HEK293 (cell line): ENCODE data around the gene FNDC11.

ENCODE experiments used
- CTCF ChIA-PET: fragments of 350-600 bp; formaldehyde crosslinking; extraction: SDS; loops from one replicate; lab custom pipeline; 2021; ENCODE audit warnings: antibody characterized with exemption; lab: Yijun Ruan, JAX
- POLR2A ChIA-PET: fragments of 300-600 bp; formaldehyde crosslinking; extraction: SDS; loops from one replicate; lab custom pipeline; 2020; ENCODE audit warnings: antibody characterized with exemption, inconsistent platforms; lab: Yijun Ruan, JAX
- H3K27ac ChIP-seq: fragments of 200-500 bp; sonication (Bioruptor generic); 2 replicates; pipeline ENCODE4 v1.5.1; 2014; ENCODE audit warnings: low read depth, low read length, control low read depth, inconsistent platforms; ENCODE audit errors: extremely low read depth
- H3K36me3 ChIP-seq, 2 experiments: fragments of 200-500 bp in 1 of 2; sonication (Bioruptor generic) in 1 of 2; 1 replicate in 1 of 2; 2 replicates in 1 of 2; pipeline ENCODE4 v1.5.1; 2014 to 2017; ENCODE audit warnings: inconsistent platforms in 2 of 2, low read length in 2 of 2; ENCODE audit not compliant: control insufficient read depth in 2 of 2, insufficient read depth in 1 of 2
- H3K4me1 ChIP-seq: fragments of 200-500 bp; sonication (Bioruptor generic); 2 replicates; pipeline ENCODE4 v1.5.1; 2014; ENCODE audit warnings: mild to moderate bottlenecking, low read length, inconsistent platforms; ENCODE audit not compliant: control insufficient read depth, insufficient read depth
- H3K4me3 ChIP-seq: 2 replicates; pipeline ENCODE4 v1.5.1; 2011; ENCODE audit warnings: low read depth, mild to moderate bottlenecking, control low read depth, low read length, moderate library complexity
- H3K9me3 ChIP-seq: fragments of 200-500 bp; sonication (Bioruptor generic); 2 replicates; pipeline ENCODE4 v1.5.1; 2014; ENCODE audit warnings: low read depth, low read length, inconsistent platforms; ENCODE audit not compliant: control insufficient read depth, insufficient read depth
- ELK4 ChIP-seq: IDR thresholded peaks from 2 replicates; pipeline ENCODE4 v1.6.1; 2011; ENCODE audit warnings: mild to moderate bottlenecking, low read depth, low read length, borderline replicate concordance
- RBAK ChIP-seq: fragments of 450-650 bp; formaldehyde crosslinking; IDR thresholded peaks from 2 replicates; pipeline ENCODE4 v1.5.1; 2016; ENCODE audit warnings: missing biosample characterization, missing genetic modification characterization
- TCF7L2 ChIP-seq: IDR thresholded peaks from 2 replicates; pipeline ENCODE4 v1.6.1; 2011; ENCODE audit warnings: low read depth, mild to moderate bottlenecking, inconsistent platforms, low read length, moderate library complexity, borderline replicate concordance
- ZBTB20 ChIP-seq: fragments of 450-650 bp; formaldehyde crosslinking; IDR thresholded peaks from 2 replicates; pipeline ENCODE4 v1.5.1; 2016; ENCODE audit warnings: missing biosample characterization, missing genetic modification characterization
- ZFP69B ChIP-seq: fragments of 450-650 bp; formaldehyde crosslinking; IDR thresholded peaks from 2 replicates; pipeline ENCODE4 v1.5.1; 2016; ENCODE audit warnings: missing biosample characterization, missing genetic modification characterization
- ZIC2 ChIP-seq: fragments of 450-650 bp; formaldehyde crosslinking; IDR thresholded peaks from 2 replicates; pipeline ENCODE4 v1.5.1; 2016; ENCODE audit warnings: missing biosample characterization, missing genetic modification characterization
- ZNF114 ChIP-seq: fragments of 450-650 bp; formaldehyde crosslinking; IDR thresholded peaks from 2 replicates; pipeline ENCODE4 v1.5.0; 2017; ENCODE audit warnings: missing biosample characterization, missing genetic modification characterization
- ZNF133 ChIP-seq: fragments of 450-650 bp; formaldehyde crosslinking; IDR thresholded peaks from 2 replicates; pipeline ENCODE4 v1.5.1; 2016; ENCODE audit warnings: missing biosample characterization, missing genetic modification characterization
- ZNF23 ChIP-seq: fragments of 450-650 bp; formaldehyde crosslinking; IDR thresholded peaks from 2 replicates; pipeline ENCODE4 v1.5.1; 2016; ENCODE audit warnings: missing biosample characterization, missing genetic modification characterization, borderline replicate concordance
- ZNF26 ChIP-seq: fragments of 450-650 bp; formaldehyde crosslinking; IDR thresholded peaks from 2 replicates; pipeline ENCODE4 v1.5.1; 2016; ENCODE audit warnings: missing biosample characterization, missing genetic modification characterization
- ZNF292 ChIP-seq: fragments of 450-650 bp; formaldehyde crosslinking; IDR thresholded peaks from 2 replicates; pipeline ENCODE4 v1.5.1; 2016; ENCODE audit warnings: low read depth, missing biosample characterization, missing genetic modification characterization, borderline replicate concordance
- ZNF600 ChIP-seq: fragments of 450-650 bp; formaldehyde crosslinking; IDR thresholded peaks from 2 replicates; pipeline ENCODE4 v1.5.1; 2016; ENCODE audit warnings: missing biosample characterization, missing genetic modification characterization
- ZNF621 ChIP-seq: fragments of 450-650 bp; formaldehyde crosslinking; IDR thresholded peaks from 2 replicates; pipeline ENCODE4 v1.5.1; 2017; ENCODE audit warnings: missing biosample characterization, missing genetic modification characterization
- ZNF639 ChIP-seq: fragments of 450-650 bp; formaldehyde crosslinking; IDR thresholded peaks from 2 replicates; pipeline ENCODE4 v1.5.1; 2016; ENCODE audit warnings: missing biosample characterization, missing genetic modification characterization
- ZNF658 ChIP-seq: fragments of 450-650 bp; formaldehyde crosslinking; IDR thresholded peaks from 2 replicates; pipeline ENCODE4; 2016; ENCODE audit warnings: missing biosample characterization, missing genetic modification characterization
- ZNF768 ChIP-seq: fragments of 450-650 bp; formaldehyde crosslinking; IDR thresholded peaks from 2 replicates; pipeline ENCODE4 v1.5.1; 2018; ENCODE audit warnings: missing biosample characterization, mild to moderate bottlenecking, missing genetic modification characterization
- ZNF843 ChIP-seq: fragments of 450-650 bp; formaldehyde crosslinking; IDR thresholded peaks from 2 replicates; pipeline ENCODE4 v1.5.1; 2016; ENCODE audit warnings: missing biosample characterization, missing genetic modification characterization
- ZXDB ChIP-seq: fragments of 450-650 bp; formaldehyde crosslinking; IDR thresholded peaks from 2 replicates; pipeline ENCODE4 v1.5.1; 2016; ENCODE audit warnings: missing biosample characterization, missing genetic modification characterization
- TF ChIP-seq, protein P1 (sequence below): fragments of 450-650 bp; formaldehyde crosslinking; IDR thresholded peaks from 2 replicates; pipeline ENCODE4 v1.5.1; 2016; ENCODE audit warnings: missing biosample characterization, missing genetic modification characterization
- TF ChIP-seq, protein P2 (sequence below): fragments of 450-650 bp; formaldehyde crosslinking; conservative IDR thresholded peaks from 2 replicates; pipeline ENCODE4 v1.5.1; 2016; ENCODE audit warnings: low read depth, missing biosample characterization, missing genetic modification characterization
- TF ChIP-seq, protein P3 (sequence below): fragments of 450-650 bp; formaldehyde crosslinking; IDR thresholded peaks from 2 replicates; pipeline ENCODE4 v1.5.1; 2016; ENCODE audit warnings: missing biosample characterization, missing genetic modification characterization

The FNDC11 gene

GRCh38 chr20:63508072-63508768 lies 45.7 kb upstream of the FNDC11 start (continued):
- TF ChIP-seq ZNF26 (tag by site-specific recombination), result no peak

DNA sequence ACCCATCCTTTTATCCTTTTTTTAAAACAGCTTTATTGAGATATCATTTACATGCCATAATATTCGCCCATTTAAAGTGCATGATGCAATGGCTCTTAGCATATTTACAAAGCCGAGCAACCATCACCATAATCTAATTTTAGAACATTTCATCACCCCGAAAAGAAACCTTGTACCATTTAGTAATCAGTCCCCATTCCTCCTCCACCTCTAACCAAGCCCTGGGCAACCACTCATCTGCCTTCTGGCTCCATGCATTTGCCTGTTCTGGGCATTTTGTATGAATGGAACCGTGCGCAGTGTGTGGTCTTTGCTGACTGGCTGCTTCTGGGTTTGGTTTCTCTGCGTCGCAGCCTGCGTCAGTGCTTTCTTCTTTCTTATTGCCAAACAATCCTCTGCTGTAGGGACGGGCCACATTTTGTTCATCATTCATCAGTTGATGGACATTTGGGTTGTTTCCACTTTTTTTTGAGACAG lies 44.8 kb upstream of the FNDC11 start:
- ChIA-PET CTCF (interaction anchor here (0.8 kb wide), 1 partner anchor 326 kb away, joined by 6 read pairs; no protein-coding TSS in a partner anchor), POLR2A (no interaction called here)
- H3K27ac ChIP-seq, result no peak overlapping the region
- no peaks in the 10 kb centered on the region for H3K4me1 ChIP-seq
- H3K4me3 ChIP-seq, result no peak overlapping the region
- H3K9me3 ChIP-seq, result no peaks in the 10 kb centered on the region
- no peaks in the 10 kb centered on the region for H3K36me3 ChIP-seq
- no peak for TF ChIP-seq ZNF768
- TF ChIP-seq ZNF23 (tag by site-specific recombination), result no peak
- TF ChIP-seq ZNF843 (tag by site-specific recombination), result no peak
- TF ChIP-seq ZNF292, result no peak
- TF ChIP-seq ZBTB20 (tag by site-specific recombination), result no peak
- no peak for TF ChIP-seq ZNF658
- TF ChIP-seq ZXDB, result no peak
- no peak for TF ChIP-seq ZNF133 (tag by site-specific recombination)
- TF ChIP-seq ZNF621 (tag by site-specific recombination), result no peak
- no peak for TF ChIP-seq ZIC2 (tag by site-specific recombination)
- TF ChIP-seq, protein P1, sequence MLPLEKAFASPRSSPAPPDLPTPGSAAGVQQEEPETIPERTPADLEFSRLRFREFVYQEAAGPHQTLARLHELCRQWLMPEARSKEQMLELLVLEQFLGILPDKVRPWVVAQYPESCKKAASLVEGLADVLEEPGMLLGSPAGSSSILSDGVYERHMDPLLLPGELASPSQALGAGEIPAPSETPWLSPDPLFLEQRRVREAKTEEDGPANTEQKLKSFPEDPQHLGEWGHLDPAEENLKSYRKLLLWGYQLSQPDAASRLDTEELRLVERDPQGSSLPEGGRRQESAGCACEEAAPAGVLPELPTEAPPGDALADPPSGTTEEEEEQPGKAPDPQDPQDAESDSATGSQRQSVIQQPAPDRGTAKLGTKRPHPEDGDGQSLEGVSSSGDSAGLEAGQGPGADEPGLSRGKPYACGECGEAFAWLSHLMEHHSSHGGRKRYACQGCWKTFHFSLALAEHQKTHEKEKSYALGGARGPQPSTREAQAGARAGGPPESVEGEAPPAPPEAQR (tag by site-specific recombination), result 0 out of 2 replicates have a peak, but pooled peaks have one; percentile 0
- no peak for TF ChIP-seq TCF7L2
- TF ChIP-seq ZNF114 (tag by site-specific recombination), result no peak
- no peak for TF ChIP-seq ZNF600 (tag by site-specific recombination)
- TF ChIP-seq, protein P2, sequence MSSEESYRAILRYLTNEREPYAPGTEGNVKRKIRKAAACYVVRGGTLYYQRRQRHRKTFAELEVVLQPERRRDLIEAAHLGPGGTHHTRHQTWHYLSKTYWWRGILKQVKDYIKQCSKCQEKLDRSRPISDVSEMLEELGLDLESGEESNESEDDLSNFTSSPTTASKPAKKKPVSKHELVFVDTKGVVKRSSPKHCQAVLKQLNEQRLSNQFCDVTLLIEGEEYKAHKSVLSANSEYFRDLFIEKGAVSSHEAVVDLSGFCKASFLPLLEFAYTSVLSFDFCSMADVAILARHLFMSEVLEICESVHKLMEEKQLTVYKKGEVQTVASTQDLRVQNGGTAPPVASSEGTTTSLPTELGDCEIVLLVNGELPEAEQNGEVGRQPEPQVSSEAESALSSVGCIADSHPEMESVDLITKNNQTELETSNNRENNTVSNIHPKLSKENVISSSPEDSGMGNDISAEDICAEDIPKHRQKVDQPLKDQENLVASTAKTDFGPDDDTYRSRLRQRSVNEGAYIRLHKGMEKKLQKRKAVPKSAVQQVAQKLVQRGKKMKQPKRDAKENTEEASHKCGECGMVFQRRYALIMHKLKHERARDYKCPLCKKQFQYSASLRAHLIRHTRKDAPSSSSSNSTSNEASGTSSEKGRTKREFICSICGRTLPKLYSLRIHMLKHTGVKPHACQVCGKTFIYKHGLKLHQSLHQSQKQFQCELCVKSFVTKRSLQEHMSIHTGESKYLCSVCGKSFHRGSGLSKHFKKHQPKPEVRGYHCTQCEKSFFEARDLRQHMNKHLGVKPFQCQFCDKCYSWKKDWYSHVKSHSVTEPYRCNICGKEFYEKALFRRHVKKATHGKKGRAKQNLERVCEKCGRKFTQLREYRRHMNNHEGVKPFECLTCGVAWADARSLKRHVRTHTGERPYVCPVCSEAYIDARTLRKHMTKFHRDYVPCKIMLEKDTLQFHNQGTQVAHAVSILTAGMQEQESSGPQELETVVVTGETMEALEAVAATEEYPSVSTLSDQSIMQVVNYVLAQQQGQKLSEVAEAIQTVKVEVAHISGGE (tag by site-specific recombination), result no peak
- no peak for TF ChIP-seq RBAK (tag by site-specific recombination)
- TF ChIP-seq, protein P3, sequence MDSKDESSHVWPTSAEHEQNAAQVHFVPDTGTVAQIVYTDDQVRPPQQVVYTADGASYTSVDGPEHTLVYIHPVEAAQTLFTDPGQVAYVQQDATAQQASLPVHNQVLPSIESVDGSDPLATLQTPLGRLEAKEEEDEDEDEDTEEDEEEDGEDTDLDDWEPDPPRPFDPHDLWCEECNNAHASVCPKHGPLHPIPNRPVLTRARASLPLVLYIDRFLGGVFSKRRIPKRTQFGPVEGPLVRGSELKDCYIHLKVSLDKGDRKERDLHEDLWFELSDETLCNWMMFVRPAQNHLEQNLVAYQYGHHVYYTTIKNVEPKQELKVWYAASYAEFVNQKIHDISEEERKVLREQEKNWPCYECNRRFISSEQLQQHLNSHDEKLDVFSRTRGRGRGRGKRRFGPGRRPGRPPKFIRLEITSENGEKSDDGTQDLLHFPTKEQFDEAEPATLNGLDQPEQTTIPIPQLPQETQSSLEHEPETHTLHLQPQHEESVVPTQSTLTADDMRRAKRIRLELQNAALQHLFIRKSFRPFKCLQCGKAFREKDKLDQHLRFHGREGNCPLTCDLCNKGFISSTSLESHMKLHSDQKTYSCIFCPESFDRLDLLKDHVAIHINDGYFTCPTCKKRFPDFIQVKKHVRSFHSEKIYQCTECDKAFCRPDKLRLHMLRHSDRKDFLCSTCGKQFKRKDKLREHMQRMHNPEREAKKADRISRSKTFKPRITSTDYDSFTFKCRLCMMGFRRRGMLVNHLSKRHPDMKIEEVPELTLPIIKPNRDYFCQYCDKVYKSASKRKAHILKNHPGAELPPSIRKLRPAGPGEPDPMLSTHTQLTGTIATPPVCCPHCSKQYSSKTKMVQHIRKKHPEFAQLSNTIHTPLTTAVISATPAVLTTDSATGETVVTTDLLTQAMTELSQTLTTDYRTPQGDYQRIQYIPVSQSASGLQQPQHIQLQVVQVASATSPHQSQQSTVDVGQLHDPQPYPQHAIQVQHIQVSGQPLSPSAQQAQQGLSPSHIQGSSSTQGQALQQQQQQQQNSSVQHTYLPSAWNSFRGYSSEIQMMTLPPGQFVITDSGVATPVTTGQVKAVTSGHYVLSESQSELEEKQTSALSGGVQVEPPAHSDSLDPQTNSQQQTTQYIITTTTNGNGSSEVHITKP (tag by site-specific recombination), result peak; percentile 35; the same call in 1 of the 2 replicates
- 0 out of 2 replicates have a peak, but pooled peaks have one; percentile 30 for TF ChIP-seq ZFP69B
- no peak for TF ChIP-seq ELK4
- TF ChIP-seq ZNF639, result no peak
